Measurements from ENCODE around the gene MBD3.

MBD3 gene

GRCh38 chr19:1612114-1613086 lies 19.7 kb upstream of the MBD3 start:
- DNase-seq (ENCODE audit: low read depth) = no peak
- no peak overlapping the region for H3K4me3 ChIP-seq (ENCODE audit: low read depth, low read length)
- TF ChIP-seq POLR2A (IDR thresholded peaks at IDR 0.05; ENCODE audit: extremely low read depth, insufficient read length) = no peak
- no peak for TF ChIP-seq CTCF (IDR thresholded peaks at IDR 0.05; ENCODE audit: low read depth, low read length)
- no peak for TF ChIP-seq MYC (IDR thresholded peaks at IDR 0.05; ENCODE audit: low read depth, low read length)
- no peak for TF ChIP-seq MAX (IDR thresholded peaks at IDR 0.05; ENCODE audit: low read depth, low read length)

GRCh38 chr19:1611353-1611752 lies 18.7 kb upstream of the MBD3 start:
- no peak overlapping the region for H3K4me3 ChIP-seq (ENCODE audit: low read depth, low read length)
- TF ChIP-seq CTCF (IDR thresholded peaks at IDR 0.05; ENCODE audit: low read depth, low read length) (no peak), MAX (IDR thresholded peaks at IDR 0.05; ENCODE audit: low read depth, low read length) (no peak), MYC (IDR thresholded peaks at IDR 0.05; ENCODE audit: low read depth, low read length) (no peak), POLR2A (IDR thresholded peaks at IDR 0.05; ENCODE audit: extremely low read depth, insufficient read length) (no peak)
- no peak for DNase-seq (ENCODE audit: low read depth)

- TF ChIP-seq MYC (IDR thresholded peaks at IDR 0.05; ENCODE audit: low read depth, low read length) (no peak), CTCF (IDR thresholded peaks at IDR 0.05; ENCODE audit: low read depth, low read length) (no peak), POLR2A (IDR thresholded peaks at IDR 0.05; ENCODE audit: extremely low read depth, insufficient read length) (no peak), MAX (IDR thresholded peaks at IDR 0.05; ENCODE audit: low read depth, low read length) (no peak)
- no peak for DNase-seq (ENCODE audit: low read depth)
- H3K4me3 ChIP-seq (ENCODE audit: low read depth, low read length) = no peak overlapping the region
Measured at GRCh38 chr19:1610579-1610978, 17.9 kb upstream of the MBD3 start.

GRCh38 chr19:1609680-1610474 lies 17.2 kb upstream of the MBD3 start:
- H3K4me3 ChIP-seq (ENCODE audit: low read depth, low read length) = no peak overlapping the region
- TF ChIP-seq MYC (IDR thresholded peaks at IDR 0.05; ENCODE audit: low read depth, low read length) = no peak
- TF ChIP-seq MAX (IDR thresholded peaks at IDR 0.05; ENCODE audit: low read depth, low read length) = no peak
- TF ChIP-seq POLR2A (IDR thresholded peaks at IDR 0.05; ENCODE audit: extremely low read depth, insufficient read length) = no peak
- TF ChIP-seq CTCF (IDR thresholded peaks at IDR 0.05; ENCODE audit: low read depth, low read length) = no peak
- no peak for DNase-seq (ENCODE audit: low read depth)

GRCh38 chr19:1609103-1609396 lies 16.4 kb upstream of the MBD3 start:
- no peak overlapping the region for H3K4me3 ChIP-seq (ENCODE audit: low read depth, low read length)
- TF ChIP-seq MYC (IDR thresholded peaks at IDR 0.05; ENCODE audit: low read depth, low read length) = no peak
- TF ChIP-seq MAX (IDR thresholded peaks at IDR 0.05; ENCODE audit: low read depth, low read length) = no peak
- TF ChIP-seq CTCF (IDR thresholded peaks at IDR 0.05; ENCODE audit: low read depth, low read length) = no peak
- TF ChIP-seq POLR2A (IDR thresholded peaks at IDR 0.05; ENCODE audit: extremely low read depth, insufficient read length) = no peak

More at GRCh38 chr19:1609103-1609396, 16.4 kb upstream of the MBD3 start:
- no peak for DNase-seq (ENCODE audit: low read depth)

Data from NB4 (cell line).